NCI-H2196 (cell line): ENCODE measurements around the gene COL18A1.
"Not testable (repeated sequence)": the region's sequence is repeated elsewhere in the genome, so short reads cannot be mapped to it uniquely, and the experiment has no call there.

Source experiments
- DNase-seq: peaks from one replicate; lab custom pipeline; 2025; ENCODE audit not compliant: unreplicated experiment; lab: John Stamatoyannopoulos, UW

COL18A1 gene

GRCh38 chr21:45530423-45531113 lies 125.6 kb downstream of the COL18A1 start:
- DNase-seq: no peak

GRCh38 chr21:45531114-45531392 lies 126.1 kb downstream of the COL18A1 start:
- not testable (repeated sequence) for DNase-seq

DNA sequence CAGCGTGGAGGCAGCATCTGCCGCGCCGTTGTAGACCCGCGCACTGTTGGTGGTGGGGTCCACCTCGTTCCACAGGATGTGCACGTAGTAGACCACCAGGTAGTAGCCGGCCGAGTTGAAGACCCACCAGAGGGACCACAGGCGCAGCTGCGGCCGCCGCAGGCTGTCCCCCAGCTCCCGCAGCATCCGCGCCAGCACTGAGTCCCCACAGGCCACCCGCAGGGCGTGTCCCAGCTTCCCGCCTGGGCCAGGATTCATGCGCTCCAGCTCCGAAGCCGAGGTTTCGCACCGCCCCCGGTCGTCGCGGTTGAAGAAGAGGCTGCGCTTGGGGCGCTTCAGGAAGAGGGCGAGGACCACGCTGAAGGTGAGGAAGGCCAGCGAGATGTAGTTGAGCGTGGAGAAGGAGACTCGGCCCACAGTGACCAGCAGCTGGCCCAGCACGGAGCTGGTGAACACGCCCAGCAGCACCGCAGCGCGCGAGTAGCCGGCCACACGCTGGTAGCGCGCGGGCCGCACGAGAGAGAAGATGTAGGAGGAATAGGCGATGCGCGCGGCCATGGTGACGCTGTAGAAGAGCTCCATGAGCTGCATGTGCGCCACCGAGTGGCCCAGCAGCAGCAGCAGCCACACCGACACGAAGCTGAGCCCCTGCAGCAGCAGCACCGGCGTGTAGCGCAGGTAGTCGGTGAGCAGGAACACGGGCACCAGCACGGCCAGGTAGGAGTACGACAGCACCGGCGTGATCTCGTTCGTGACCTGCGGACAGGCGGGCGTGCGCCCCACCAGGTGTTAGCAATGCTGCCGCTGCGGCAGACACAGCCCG lies 126.6 kb downstream of the COL18A1 start:
- DNase-seq: no peak

- no peak for DNase-seq
Observed at GRCh38 chr21:45532826-45533360, 127.9 kb downstream of the COL18A1 start.

DNA sequence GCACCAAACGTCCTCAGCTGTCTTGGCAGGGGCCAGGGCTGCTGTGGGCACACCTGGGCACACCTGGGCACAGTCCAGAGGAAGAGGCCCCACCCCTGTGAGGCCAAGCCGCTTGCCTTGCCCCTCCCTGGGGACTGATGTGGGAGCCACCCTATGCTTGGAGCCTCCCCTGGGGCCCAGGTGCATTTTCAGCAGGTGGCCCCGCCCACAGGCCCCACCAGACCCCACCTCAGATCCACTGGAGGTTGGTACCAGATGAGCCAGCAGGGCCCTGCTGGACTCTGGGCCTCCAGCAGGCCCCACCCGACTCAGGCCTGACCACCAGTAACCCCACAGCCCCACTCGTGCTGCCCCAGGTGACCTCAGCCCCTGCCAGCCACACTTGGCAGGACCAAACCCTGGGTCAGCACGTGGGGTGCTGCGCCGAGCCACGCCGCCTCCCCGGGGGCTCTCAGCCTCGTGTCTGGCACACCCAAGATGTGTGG lies 128.4 kb downstream of the COL18A1 start:
- DNase-seq: no peak

DNA sequence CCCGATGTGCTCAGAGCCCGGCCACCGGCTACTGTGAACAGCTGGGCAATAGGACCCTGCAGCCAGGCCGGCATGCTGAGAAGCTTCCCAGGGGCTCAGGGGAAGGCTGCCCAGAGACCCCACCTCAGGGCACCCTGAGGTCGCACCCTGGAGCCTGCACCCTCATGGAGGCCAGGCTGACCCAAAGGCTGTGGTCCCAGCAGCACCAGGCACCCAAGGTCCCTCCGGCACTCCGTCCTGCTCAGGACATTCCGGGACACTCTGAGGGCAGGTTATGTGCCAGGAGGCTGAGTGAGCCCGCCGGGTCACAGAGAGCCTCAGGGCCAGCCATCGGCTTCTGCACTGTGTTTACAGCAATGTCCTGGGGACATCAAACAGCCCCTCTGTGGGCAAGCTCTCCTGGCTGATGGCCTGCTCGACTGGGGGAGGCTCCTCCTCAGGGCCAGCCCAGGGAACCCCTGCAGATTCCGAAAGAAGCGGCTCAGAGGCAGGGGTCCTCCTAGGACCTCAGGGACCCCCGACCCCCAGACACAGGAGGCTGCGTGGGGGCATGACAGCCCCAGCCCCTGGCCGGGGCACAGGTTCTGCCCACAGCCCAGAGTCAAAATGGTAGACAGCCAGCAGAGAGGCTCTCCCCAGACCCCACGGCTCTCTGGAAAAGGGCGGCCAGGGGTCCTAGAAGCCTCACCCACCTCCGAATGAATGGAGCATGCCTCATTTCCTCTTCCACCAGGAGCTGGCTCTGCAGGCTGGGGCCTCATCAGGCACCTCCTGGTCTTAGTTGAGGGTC lies 129.1 kb downstream of the COL18A1 start:
- DNase-seq: no peak

GRCh38 chr21:45534636-45535331 lies 129.8 kb downstream of the COL18A1 start:
- no peak for DNase-seq

- DNase-seq: no peak
Observed at GRCh38 chr21:45535341-45536081, 130.5 kb downstream of the COL18A1 start.

DNA sequence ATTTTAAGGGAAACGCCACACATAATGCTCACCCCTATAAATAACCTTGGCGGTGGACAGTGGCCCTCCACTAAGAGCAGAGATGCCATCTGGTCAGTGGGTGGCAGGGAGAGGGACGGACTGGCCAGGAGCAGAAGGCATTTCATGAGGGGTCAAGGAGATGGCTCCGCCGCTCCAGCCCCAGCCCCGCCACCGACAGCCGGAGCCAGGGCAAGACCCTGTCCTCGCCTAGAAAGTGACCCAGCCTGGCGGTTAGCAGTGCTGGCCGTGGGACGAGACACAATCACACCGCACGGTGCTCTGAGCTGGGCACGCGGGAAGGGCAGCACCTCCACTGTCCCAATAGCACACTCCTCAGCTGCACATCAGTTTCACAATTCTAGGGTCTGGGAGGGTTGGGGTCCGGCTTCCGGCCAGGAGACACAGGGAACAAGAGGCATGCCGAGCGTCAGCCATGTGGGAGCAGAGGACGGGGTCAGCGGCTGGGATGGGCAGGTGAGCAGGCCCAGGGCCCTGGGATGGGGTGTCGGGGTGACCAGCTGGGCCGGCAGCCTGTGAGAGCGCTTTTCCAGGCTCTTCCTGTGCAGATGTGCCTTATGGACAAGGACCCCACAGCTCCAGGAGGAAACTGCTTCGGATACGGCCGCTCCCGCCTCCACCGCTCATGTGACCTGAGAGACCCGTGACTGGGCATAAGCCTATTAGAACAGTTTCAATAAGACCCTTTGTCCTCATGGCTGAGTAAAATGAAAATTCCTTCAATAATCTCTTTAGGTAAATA lies 131.5 kb downstream of the COL18A1 start:
- no peak for DNase-seq

DNA sequence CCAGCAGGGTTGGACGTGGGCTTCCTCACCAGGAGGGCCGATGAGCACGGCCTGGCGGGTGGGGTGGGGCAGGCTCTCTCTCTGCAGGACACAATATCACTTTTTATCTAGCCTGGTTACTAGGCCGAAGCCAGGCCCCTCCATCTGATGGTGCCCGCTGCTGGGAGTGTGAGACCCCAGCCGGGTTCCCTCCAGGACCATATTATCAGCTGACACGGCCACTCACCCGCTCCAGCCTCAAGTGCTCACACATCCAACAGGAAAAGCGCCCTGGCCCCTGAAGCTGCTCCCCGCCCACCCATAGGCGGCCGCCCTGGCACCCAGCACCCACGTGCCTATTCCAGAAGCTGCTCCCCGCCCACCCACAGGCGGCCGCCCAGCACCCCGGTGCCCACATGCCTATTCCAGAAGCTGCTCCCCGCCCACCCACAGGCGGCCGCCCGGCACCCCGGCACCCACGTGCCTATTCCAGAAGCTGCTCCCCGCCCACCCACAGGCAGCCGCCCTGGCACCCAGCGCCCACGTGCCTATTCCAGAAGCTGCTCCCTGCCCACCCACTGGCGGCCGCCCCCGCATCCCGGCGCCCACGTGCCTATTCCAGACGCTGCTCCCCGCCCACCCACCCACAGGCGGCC lies 132.3 kb downstream of the COL18A1 start:
- no peak for DNase-seq

- no peak for DNase-seq
Observed at GRCh38 chr21:45537746-45538291, 132.9 kb downstream of the COL18A1 start.

- no peak for DNase-seq
Observed at GRCh38 chr21:45538381-45539045, 133.5 kb downstream of the COL18A1 start.

DNA sequence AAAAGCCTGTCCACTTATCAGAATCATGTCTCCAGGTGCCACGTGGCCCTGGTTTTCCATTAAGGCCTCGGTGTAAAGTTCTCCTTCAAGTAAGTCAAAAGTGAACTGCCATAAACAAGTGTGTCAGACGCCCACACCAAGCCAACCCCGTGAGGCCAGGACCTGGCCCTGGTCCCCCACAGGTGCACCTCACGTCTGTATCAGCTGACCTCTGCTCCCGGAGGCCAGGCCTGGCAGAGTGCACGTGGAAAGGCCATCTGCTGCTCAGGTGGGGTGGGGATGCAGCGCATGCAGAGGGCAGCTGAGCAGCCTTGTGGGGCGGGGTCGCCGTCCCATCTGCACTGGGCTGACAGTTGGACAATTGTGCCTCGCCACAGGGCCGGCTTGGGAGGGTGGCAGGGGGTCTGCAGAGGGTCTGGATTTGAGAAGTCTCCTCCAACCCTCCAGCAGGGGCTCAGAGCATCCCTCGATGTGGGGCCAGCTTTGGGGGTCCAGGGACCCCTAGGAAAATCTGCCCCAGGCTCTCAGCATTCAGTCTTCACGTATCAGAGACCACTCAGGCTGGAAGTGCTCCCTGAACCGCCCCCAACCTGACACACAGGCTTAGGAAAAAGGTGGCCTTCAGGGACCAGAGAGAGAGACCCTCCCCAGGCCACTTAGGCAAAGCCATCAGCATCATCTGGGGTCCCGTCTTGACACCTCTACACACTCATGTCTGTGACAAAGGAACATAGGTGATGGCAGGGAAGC lies 134.3 kb downstream of the COL18A1 start:
- no peak for DNase-seq

DNA sequence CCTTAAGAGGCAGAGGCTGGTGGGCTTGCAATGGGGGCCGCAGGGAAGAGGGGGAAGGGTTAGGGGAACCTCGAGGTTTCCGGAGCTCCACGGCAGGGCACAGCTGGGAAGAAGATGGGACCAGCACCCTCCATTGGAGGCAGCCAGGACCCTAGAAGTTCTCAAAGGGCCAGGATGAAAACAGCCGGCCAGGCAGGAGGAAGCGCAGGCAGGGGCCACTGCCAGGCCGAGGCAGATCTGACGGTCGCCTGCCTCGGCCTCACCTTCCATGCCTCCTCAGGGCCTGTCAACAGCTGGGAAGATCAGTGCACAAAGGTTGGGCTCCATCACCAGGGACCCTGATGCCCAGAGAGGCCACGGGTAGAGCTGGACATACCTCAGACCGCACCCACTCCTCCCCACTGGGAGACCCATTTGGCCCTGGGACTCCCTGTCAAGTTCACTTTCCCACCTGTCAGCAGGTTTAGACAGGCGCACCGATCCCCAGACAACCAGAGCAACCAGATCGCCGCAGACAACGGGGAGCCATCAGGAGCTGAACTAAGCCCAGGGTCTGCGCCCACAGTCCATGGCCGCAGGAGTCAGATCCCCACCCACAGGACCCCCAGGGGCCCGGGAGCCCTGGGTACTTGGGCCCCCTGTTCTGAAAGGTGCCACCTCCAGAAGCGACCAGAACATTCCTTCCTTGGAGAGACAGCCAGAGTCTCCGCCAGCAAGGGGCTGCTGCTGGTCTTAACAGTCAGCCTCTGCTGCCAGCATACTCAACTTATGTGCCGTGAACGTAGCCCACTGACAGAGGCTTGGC lies 135.0 kb downstream of the COL18A1 start:
- DNase-seq: no peak

DNA sequence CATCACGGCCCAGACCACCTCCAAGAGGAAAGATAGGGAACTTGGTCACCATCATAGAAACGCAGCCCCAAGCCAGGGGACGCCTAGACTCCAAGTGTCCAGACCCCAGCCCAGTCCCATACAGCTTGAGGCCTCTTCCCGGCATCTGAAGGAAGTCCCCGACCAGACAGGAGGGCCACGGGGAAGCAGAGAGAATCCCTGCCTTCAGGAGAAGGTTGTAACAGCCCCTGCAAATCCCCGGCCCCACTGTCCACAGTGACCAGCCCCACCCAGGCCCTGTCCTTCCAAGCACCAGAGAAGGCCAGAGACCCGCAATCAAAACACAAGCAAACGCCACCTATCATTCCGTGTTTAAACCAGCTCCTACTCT lies 135.6 kb downstream of the COL18A1 start:
- DNase-seq: no peak

DNA sequence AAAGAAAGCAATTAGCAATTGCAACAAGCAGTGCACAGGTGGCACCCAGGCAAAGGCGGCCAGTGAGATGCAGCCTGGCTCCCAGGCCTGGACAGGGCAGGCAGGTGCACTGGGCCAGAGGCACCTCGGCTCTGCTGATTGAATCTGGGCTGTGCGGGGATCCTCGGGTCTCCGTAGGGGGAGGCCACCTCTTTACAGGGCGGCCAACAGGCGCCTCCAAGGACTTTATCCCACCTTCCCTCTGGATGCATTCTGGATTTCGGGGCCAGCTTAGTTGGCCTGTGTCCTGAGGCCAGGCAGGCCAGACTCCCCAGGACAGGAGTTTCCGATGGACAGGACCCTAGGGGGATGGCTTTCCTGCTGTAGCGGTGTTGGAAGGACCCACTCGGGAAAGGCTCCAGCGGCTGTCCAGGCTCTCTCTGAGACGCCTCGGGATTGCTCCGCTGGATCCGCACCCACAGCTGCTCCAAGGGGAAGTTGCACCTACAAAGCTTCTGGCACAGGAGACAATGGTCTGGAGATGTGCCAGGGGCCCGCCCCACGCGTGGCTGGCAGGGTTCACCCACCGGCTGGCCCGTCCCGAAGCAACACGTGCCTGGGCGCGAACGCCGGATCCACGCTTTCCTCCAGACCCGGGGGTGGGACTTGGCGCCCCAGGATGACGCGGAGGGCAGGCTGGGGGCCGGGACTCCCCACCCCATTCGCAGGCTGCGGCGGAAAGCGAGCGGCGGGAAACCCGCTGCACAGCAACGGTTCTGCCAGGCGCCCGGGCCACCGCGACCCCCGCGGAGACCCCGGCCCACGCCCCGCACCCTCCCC lies 136.5 kb downstream of the COL18A1 start:
- peak; percentile 64 for DNase-seq
